ENCODE results near the gene CPSF4.

CPSF4 gene

GRCh38 chr7:99438573-99439480 is at the start of gene CPSF4, which contains the start of gene PTCD1:
CPSF4 (plus strand) TSS chr7:99438943; CDS start chr7:99439083, 140 bp downstream.
PTCD1 (minus strand) TSS chr7:99438798; CDS start chr7:99435242, 3,556 bp downstream.
- H3K4me3 ChIP-seq (ENCODE audit: control insufficient read depth, low read depth, low read length) = peak within 1 kb of the TSS; percentile 99
- peak; percentile 79 for DNase-seq (ENCODE audit: low read depth)
- no peak for TF ChIP-seq CTCF (IDR thresholded peaks at IDR 0.05; ENCODE audit: control insufficient read depth, insufficient read depth, low read depth, low read length, missing control alignments)

GRCh38 chr7:99389772-99390171 is 49.0 kb upstream of the CPSF4 start:
- TF ChIP-seq CTCF (IDR thresholded peaks at IDR 0.05; ENCODE audit: control insufficient read depth, insufficient read depth, low read depth, low read length, missing control alignments) = no peak
- no peak for DNase-seq (ENCODE audit: low read depth)
- H3K4me3 ChIP-seq (ENCODE audit: control insufficient read depth, low read depth, low read length) = no peak overlapping the region

- no peak overlapping the region for H3K4me3 ChIP-seq (ENCODE audit: control insufficient read depth, low read depth, low read length)
- no peak for DNase-seq (ENCODE audit: low read depth)
- no peak for TF ChIP-seq CTCF (IDR thresholded peaks at IDR 0.05; ENCODE audit: control insufficient read depth, insufficient read depth, low read depth, low read length, missing control alignments)
Observed at GRCh38 chr7:99390941-99391602, 47.7 kb upstream of the CPSF4 start.

- no peak overlapping the region for H3K4me3 ChIP-seq (ENCODE audit: control insufficient read depth, low read depth, low read length)
- TF ChIP-seq CTCF (IDR thresholded peaks at IDR 0.05; ENCODE audit: control insufficient read depth, insufficient read depth, low read depth, low read length, missing control alignments) = no peak
- no peak for DNase-seq (ENCODE audit: low read depth)
Observed at GRCh38 chr7:99392046-99392445, 46.7 kb upstream of the CPSF4 start.

- no peak overlapping the region for H3K4me3 ChIP-seq (ENCODE audit: control insufficient read depth, low read depth, low read length)
- no peak for TF ChIP-seq CTCF (IDR thresholded peaks at IDR 0.05; ENCODE audit: control insufficient read depth, insufficient read depth, low read depth, low read length, missing control alignments)
- DNase-seq (ENCODE audit: low read depth) = no peak
Observed at GRCh38 chr7:99392659-99393354, 45.9 kb upstream of the CPSF4 start.

Data from AG09309 (cell line).